Stimulated activated CD8-positive, alpha-beta memory T cell treated with anti-CD3 and anti-CD28 coated beads, Interleukin-15, amount 100 ng/mL, for 1 hour (primary cell): ENCODE results near the gene BRMS1L.
"Not testable (repeated sequence)": the region's sequence is repeated elsewhere in the genome, so short reads cannot be mapped to it uniquely, and the experiment has no call there.

ENCODE experiments used
- DNase-seq: peaks from one replicate; pipeline ENCODE4 v3.0.0-alpha.2; 2020; ENCODE audit warnings: low read depth

Gene BRMS1L

DNA sequence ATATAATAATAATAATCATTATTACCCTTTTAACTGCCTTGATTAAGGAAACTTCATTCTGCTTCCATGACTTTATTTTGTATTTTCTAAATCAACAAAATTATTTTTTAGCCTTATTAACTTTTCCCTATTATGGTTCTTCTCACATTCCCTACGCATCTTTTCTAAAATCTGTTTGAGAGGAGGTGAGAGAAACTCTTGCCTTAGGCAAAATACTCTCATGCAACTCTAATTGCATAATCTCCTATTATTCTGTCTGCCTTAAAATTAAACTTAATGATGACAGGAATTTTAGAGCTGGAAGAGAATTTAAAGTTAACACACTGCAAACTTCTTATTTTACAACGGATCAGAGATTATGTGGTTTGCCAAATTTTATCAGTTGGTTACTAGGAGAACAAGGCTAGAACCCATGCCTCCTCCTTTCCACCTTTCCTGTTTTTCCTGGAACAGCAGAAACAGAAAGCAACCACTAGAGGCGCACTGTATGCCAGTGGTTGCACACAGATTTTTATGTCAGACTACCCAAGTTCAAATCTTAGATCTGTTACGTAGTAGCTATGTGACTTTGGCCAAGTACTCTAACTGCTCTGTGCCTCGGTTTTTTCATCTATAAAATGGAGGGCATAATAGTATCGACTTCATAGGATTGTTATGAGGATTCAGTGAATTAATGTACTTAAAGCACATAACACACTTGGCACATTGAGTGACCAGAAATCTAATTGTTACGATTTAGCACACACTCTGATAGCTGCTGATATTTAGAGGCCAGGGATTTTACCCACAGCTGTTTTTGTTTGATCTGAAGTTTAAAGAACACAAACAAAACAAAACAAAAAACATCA, 4.3 kb upstream of the BRMS1L start:
- no peak for DNase-seq

DNA sequence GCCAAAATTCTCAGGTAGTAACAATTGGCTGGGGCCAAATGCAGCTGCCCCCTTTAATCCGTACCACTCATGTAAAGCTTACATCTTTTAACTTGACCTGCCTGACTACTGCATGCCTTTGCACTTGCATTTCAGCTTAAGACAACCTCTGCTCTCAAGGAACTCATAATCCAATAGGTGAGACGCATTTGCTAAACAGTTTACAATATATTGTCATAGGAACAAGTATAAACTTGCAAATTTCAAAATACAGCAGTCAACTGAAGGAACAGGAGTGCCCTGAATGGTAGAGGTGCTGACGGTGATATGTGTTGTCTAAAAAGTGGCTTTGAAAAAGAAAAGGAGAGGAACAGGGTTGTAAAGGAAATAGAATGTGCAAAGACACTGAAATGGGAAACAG, 3.6 kb upstream of the BRMS1L start:
- DNase-seq: no peak

DNA sequence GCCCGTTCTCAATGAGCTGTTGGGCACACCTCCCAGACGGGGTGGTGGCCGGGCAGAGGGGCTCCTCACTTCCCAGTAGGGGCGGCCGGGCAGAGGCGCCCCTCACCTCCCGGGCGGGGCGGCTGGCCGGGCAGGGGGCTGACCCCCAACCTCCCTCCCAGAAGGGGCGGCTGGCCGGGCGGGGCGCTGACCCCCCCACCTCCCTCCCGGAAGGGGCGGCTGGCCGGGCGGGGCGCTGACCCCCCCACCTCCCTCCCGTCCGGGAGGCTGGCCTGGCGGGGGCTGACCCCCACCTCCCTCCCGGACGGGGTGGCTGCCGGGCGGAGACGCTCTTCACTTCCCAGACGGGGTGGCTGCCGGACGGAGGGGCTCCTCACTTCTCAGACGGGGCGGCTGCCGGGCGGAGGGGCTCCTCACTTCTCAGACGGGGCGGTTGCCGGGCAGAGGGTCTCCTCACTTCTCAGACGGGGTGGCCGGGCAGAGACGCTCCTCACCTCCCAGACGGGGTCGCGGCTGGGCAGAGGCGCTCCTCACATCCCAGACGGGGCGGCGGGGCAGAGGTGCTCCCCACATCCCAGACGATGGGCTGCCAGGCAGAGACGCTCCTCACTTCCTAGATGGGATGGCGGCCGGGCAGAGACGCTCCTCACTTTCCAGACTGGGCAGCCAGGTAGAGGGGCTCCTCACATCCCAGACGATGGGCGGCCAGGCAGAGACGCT, 1.5 kb upstream of the BRMS1L start:
- DNase-seq: not testable (repeated sequence)

DNA sequence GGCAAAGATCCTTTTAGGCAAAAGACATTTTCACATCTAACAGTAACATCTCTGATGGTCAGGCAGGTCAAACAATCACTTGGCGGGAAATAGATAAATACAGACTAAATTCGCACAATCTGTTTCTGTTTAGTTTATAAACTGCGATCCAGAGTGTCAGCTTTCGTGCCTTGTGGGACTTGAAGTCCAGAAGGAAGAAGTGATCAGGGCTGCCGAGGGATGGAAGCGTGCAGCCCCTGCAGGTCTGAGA, 245 bp upstream of the BRMS1L start:
- no peak for DNase-seq

DNA sequence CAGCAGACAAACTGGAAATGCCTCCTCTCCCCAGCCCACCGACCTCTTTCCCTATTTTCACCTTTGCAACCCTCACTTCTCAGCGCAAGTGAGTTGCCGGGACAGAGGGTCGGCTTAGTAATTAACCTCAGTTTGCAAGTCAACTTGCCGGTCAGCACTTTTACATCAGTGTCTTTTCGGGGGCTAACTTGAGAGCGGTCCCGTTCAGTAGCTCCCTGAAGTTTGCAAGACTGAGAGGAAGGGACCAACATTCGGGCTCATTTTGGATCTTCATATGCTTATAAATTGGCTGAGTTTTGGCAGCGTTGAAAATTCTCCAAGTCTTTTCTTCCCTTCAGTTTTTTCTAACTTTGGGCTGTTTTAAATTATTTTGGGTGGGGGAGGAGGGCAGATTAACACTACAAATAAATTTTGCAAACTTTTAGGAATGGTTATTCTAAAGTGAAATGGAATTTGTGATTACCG, 846 bp downstream of the BRMS1L start:
- no peak for DNase-seq

DNA sequence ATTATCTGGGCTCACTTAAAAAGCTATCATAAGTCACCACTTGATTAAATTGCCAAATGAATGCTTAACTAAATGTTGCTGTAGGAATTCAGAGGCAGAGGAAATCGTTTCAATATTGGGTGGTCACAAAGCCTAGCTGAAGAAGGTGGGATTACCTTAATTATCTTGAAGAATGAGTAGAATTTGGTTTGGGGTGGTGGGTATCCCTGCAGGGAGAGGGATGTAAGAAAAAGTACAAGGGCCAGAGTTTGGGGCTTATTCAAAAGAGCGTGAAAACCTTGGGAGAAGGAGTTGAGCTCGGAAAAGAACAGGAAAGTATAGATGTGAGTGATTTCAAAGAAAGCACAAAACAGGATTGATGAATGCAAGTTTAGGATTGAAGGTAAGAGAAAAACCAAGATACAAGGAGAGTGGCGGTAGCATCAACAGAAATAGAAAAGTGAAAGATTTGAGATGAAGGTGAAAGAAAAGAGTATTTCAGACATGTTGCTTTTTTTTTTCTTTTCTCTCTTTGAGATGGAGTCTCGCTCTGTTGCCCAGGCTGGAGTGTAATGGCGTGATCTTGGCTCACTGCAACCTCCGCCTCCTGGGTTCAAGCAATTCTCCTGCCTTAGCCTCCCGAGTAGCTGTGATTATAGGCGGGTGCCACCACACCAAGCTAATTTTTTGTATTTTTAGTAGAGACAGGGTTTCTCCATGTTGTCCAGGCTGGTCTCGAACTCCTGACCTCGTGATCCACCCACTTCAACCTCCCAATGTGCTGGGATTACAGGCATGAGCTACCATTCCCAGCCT, 1.7 kb downstream of the BRMS1L start:
- no peak for DNase-seq

DNA sequence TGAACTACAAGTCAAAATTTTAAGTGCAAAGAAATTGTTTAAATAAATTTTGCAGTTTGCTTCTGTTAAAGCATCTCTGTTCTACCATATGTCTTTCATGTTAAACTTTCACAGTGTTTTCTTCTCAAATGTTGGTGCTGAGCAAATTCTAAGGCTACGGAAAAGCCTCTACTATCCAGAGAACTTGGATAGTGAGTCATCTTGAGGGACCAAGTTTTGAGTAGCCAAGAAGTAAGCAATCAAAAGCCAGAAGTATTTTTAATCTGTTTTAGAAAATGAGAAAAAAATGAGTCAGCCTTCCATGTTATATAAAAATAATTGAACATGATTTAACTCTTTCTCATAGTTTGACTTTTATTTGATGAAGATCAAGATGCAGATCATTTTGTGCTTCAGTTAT, 3.3 kb downstream of the BRMS1L start:
- DNase-seq: no peak

DNA sequence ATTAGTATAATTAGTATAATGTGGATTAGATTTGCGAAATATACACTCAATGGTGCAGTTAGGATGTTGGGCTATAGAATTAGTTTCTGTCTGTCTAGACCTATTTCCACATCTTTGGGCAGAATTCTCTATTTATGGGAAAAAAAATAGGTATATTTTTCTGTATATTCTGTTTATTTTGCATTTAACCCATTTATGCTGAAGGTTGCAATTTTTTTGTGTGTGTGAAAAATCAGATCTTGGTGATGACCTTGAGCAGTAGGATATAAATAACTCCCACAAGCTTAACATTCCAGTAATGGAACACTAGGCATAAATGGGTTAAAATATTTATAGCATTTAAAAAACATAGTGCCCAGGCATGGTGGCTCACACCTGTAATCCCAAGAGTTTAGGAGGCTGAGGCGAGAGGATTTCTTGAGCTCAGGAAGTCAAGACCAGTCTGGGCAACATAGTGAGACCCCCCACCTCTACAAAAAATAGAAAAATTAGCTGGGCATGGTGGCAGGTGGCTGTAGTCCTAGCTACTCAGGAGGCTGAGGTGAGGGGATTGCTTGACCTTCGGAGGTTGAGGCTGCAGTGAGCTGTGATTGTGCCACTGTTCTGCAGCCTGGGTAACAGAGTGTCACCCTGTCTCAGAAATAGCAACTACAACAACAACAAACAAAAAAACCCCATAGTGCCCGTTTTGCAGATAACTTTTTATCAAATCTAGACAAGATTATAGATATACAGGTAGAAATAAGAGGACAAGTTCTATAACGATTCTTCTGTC, 9.3 kb downstream of the BRMS1L start:
- DNase-seq: no peak

DNA sequence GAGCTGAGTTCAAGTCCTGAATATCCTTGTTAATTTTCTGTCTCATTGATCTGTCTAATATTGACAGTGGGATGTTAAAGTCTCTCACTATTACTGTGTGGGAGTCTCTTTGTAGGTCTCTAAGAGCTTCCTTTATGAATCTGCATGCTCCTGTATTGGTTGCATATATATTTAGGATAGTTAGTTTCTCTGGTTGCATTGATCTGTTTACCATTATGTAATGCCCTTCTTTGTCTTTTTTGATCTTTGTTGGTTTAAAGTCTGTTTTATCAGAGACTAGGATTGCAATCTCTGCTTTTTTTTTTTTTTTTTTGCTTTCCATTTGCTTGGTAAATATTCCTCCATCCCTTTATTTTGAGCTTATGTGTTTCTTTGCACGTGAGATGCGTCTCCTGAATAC, 15.6 kb downstream of the BRMS1L start:
- DNase-seq: not testable (repeated sequence)

DNA sequence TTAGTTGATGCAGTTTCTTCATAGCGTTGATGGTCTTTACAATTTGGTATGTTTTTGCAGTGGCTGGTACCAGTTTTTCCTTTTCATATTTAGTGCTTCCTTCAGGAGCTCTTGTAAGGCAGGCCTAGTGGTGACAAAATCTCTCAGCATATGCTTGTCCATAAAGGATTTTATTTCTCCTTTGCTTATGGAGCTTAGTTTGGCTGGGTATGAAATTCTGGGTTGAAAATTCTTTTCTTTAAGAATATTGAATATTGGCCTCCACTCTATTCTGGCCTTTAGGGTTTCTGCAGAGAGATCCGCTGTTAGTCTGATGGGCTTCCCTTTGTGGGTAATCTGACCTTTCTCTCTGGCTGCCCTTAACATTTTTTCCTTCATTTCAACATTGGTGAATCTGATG, 16.1 kb downstream of the BRMS1L start:
- not testable (repeated sequence) for DNase-seq

DNA sequence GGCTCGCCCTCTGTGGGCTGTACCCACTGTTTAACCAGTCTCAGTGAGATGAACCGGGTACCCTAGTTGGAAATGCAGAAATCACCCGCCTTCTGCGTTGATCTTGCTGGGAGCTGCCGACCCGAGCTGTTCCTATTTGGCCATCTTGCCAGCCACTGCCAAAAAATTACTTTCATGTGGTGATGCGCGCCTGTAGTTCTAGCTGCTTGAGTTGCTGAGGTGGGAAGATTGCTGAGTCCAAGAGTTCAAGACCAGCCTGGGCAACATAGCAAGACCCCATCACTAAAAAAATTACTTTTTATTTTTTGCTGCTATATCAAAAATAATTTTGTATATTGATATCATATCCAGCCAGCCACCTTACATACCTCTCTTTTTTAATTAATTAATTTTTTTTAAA, 18.4 kb downstream of the BRMS1L start:
- DNase-seq: no peak

DNA sequence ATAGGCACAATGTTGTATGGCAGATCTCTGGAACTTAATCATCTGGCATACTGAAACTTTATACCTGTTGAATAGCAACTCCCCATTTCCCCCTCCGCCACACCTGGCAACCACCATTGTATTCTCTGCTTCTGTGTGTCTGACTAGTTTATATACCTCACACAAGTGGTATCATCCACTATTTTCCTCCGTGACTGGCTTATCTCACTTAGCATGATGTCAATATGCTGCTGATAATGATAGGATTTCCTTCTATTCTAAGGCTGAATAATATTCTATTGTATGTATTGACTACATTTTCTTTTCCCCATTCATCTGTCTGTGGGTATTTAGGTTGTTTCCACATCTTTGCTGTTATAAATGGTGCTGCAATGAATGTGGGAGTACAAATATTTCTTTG, 21.5 kb downstream of the BRMS1L start:
- no peak for DNase-seq

DNA sequence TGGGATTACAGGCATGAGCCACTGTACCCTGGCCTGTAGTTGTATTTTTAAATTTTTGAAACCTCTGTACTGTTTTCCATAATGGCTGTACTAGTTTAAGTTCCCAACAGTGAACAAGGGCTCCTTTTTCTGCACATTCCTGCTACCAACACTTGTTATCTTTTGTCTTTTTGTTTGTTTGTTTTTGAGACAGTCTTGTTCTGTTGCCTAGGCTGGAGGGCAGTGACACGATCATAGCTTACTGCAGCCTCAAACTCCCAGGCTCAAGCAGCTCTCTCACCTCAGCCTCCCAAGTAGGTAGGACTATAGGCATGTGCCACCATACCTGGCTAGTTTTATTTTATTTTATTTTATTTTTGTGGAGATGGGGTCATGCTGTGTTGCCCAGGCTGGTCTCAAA, 23.0 kb downstream of the BRMS1L start:
- DNase-seq: no peak

DNA sequence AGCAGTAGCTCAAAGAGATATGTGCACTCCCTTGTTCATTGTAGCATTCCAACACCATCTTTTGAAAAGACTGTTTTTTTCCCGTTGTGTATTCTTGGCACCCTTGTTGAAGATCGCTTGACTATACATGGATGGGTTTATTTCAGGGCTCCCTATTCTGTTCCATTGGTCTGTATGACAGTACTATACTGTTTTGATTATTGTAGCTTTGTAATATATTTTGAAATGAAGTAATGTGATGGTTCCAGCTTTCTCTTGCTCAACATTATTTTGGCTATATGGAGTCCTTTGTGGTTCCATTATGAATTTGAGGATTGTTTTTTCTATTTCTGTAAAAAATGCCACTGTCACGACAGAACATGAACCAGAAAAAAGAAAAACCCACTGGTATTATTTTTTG, 25.7 kb downstream of the BRMS1L start:
- no peak for DNase-seq

DNA sequence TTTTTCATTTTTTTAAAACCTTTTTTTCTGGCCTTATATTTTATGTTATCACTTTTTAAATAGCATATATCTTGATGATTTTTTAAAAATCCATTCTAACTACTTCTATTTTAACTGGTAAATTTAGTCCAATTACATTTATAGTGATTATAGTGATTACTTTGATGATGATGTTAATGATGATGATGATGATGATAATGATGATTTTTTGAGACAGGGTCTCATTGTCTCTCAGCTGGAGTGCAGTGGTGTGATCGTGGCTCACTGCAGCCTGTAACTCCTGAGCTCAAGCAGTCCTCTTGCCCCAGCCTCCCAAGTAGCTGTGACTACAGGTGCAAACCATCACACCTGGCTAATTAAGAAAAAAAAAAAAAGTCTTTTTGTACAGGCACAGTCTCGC, 27.1 kb downstream of the BRMS1L start:
- no peak for DNase-seq

DNA sequence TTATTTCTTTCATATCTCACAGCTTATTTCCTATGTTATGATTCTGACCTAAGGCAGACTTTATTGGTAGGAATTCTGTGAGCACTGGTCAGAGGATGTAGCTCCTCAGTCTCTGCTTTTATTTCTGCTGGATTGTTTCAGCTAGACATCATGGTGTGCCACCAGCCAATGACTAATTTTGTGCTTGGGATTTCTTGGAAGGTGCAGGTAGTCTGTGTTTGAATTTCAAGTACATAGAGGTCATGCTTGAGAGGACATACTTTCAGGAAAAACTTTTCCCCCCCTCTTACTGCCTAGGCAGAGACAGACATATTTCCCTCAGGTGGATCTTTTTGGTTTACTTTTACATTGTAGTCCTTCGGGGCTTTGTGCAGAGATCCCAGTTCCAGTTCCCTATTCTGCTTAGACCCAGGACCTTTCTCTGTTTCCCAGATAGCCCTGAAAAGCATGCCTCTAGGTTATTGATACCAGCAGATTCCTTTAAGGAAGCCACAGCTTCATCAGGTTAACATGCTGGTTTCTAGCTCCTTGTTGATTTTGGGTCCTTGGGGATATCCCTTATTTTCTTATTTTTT, 28.6 kb downstream of the BRMS1L start:
- DNase-seq: no peak

DNA sequence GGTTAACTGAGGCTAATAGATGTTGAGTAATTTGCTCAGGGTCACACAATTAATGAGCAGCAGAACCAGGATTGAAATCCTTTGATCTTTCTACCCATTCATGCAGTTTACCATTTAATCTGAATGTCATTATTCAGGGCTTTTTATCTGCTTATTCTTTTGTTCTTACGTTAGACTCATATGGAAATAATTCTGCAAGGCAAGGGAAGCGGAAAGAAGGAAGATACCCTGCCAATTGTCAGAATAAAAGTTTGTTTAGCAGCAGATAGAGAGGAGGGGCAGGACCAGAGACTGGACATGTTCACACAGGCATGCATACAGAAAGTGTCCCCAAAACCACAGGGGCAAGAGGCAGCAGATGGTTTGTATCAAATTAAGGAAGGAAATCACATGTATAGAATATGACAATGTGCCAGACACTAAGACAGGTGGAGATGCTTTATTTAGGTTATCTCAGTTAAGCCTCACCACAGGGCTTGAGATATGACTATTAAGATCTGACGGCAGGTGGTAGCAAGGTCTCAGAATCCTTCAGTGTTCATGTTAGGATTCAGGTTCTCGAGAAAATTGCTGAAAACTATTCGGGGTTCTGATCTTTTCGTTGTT, 29.8 kb downstream of the BRMS1L start:
- DNase-seq: no peak

DNA sequence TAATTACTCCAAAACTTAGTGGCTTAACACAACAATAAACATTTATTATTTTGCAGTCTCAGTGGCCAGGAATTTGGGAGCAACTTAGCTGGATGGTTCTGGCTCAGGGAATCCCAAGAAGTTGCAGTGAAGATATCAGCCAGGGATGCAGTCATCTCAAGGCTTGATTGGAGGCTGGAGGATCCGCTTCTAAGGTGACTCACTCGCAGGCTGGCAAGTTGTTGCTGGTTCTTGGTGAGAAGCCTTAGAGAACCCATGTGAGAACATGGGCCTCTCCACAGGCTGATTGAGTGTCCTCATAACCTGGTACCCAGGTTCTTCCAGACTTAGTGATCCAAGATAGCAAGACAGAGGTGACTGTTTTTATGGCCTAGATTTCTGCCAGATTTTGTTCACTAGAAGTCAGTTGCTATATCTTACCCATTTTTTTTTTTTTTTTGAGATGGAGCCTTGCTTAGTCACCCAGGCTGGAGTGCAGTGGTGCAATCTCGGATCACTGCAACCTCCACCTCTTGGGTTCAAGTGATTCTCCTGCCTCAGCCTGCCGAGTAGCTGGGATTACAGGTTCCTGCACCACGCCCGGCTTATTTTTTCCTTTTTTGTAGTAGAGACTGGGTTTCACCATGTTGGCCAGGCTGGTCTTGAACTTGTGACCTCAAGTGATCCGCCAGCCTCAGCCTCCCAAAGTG, 32.5 kb downstream of the BRMS1L start:
- DNase-seq: no peak

DNA sequence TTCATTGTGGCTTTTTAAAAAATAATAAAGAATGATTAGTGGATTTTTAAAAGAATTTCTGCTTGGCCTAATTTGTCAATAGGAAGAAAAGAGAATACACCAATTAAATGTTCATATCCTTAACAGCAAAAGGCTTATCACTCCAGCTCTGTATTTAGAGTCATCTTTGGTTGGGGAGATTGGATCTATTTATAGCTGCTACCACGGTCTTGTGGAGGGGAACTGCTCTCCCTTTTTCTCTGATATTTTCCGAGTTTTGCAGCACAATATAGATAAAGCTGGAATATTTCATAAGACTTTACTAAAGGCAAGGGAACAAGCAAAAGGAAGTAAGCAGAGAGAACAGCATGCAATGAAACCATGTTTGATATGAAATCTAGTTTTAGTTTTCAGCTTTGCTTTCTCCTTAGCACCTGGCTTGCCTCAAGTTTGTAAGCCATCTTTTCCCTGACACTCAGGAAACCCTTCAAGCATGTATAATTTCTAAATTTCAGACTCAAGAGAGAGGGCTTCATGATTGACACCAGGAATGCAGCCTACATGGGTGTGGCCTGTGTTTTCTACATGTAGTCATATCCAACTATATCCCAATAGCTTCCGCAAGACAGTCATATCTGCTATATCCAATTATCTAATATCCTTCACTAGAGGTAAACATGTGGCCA, 35.2 kb downstream of the BRMS1L start:
- no peak for DNase-seq

DNA sequence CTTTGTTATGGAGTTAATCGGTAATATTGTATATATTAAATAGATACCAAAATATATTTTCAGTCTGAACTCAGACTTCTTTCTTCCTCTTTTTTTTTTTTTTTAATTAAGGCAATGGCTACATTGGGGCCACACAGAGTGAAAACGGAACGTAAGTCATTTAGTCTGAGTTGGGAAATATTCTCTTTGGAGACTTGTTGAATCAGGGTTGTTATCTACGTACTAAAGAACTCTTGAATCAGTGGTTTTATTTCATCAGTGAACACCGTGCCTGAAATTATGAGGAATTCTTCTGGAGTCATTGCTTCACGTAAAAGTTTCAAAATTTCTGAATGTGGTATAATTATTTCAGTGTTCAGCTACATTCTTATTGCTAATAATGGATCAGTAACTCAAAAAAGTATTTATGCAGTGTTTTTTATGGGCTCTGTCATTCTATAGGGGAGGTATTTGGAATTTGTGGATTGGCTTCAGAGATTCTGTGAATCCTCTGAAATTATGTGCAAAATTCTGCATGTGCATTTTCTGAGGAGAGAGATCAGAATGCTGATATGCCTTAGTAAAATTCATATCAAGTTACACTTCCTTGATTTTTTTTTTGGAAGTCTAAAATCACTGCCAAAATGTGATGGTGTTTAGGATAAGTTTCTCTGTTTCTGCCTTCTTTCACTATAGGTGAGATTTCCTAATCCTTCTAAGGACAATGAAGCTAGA, 39.6 kb downstream of the BRMS1L start:
- DNase-seq: no peak
